SK-N-SH treated with all-trans-retinoic acid at 6 μM for 48 hours (cell line): ENCODE data around the gene PLCB1.

ENCODE experiments used
- ARNTL ChIP-seq: fragments of 450-650 bp; formaldehyde crosslinking; IDR thresholded peaks from 2 replicates; pipeline ENCODE4 v1.5.0; 2020; ENCODE audit warnings: low read depth, mild to moderate bottlenecking, moderate library complexity, borderline replicate concordance
- CREB5 ChIP-seq: fragments of 250-450 bp; sonication (Bioruptor Pico); IDR thresholded peaks from 2 replicates; pipeline ENCODE4 v1.5.1; 2020; ENCODE audit warnings: low read depth, mild to moderate bottlenecking, moderate library complexity
- GLIS3 ChIP-seq: fragments of 250-450 bp; sonication (Bioruptor Pico); IDR thresholded peaks from 2 replicates; pipeline ENCODE4 v1.5.0; 2020; ENCODE audit warnings: mild to moderate bottlenecking, moderate library complexity
- ISL1 ChIP-seq: fragments of 250-450 bp; sonication (Bioruptor Pico); IDR thresholded peaks from 2 replicates; pipeline ENCODE4 v2.1.2; 2022; ENCODE audit warnings: mild to moderate bottlenecking, moderate library complexity
- PATZ1 ChIP-seq: fragments of 250-450 bp; sonication (Bioruptor Pico); IDR thresholded peaks from 2 replicates; pipeline ENCODE4 v1.8.0; 2020; ENCODE audit warnings: mild to moderate bottlenecking, moderate library complexity, borderline replicate concordance
- PPARA ChIP-seq: fragments of 250-450 bp; sonication (Bioruptor Pico); IDR thresholded peaks from 2 replicates; pipeline ENCODE4 v1.5.0; 2020; ENCODE audit warnings: mild to moderate bottlenecking, borderline replicate concordance
- RARB ChIP-seq: fragments of 250-450 bp; sonication (Bioruptor Pico); IDR thresholded peaks from 2 replicates; pipeline ENCODE4 v1.8.0; 2021; ENCODE audit warnings: mild to moderate bottlenecking, moderate library complexity
- SNAI2 ChIP-seq: fragments of 250-450 bp; sonication (Bioruptor Pico); IDR thresholded peaks from 2 replicates; pipeline ENCODE4 v1.5.0; 2020; ENCODE audit warnings: mild to moderate bottlenecking, moderate library complexity
- TOX ChIP-seq: fragments of 250-450 bp; sonication (Bioruptor Pico); IDR thresholded peaks from 2 replicates; pipeline ENCODE4 v1.8.0; 2021; ENCODE audit warnings: mild to moderate bottlenecking, moderate library complexity, borderline replicate concordance
- ZFP3 ChIP-seq: fragments of 250-450 bp; sonication (Bioruptor Pico); IDR thresholded peaks from 2 replicates; pipeline ENCODE4 v1.5.0; 2020; ENCODE audit warnings: mild to moderate bottlenecking, moderate library complexity
- ZNF565 ChIP-seq: fragments of 450-650 bp; formaldehyde crosslinking; conservative IDR thresholded peaks from 2 replicates; pipeline ENCODE4 v1.5.0; 2020; ENCODE audit warnings: low read depth, mild to moderate bottlenecking, moderate library complexity
- ZNF70 ChIP-seq: fragments of 450-650 bp; formaldehyde crosslinking; IDR thresholded peaks from 2 replicates; pipeline ENCODE4 v1.5.0; 2020; ENCODE audit warnings: mild to moderate bottlenecking, moderate library complexity
- ZNF8 ChIP-seq: fragments of 450-650 bp; formaldehyde crosslinking; IDR thresholded peaks from 2 replicates; pipeline ENCODE4 v1.5.0; 2020; ENCODE audit warnings: mild to moderate bottlenecking, moderate library complexity

DNA sequence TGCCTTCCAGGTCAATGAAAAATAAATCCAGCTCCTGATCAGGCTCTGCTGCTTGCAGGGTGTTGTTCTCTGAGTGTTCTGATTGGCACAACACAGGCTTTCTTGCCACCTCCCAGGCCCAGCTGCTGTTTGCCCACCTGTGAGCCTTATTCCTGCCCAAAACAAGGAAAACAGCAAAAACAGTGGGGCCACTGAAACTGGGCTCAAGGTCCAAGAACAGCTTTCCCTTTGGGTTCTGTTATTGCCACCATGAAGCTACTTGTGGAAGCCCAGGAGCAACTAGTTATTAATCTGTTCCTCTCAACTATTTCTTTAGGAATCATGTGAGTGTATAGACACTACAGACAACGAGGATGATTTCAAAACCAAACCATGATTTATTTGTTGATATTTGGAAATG is 159.1 kb downstream of the PLCB1 start:
- TF ChIP-seq ARNTL (CRISPR knock-in tag): no peak
- no peak for TF ChIP-seq GLIS3 (CRISPR knock-in tag)
- TF ChIP-seq ISL1 (CRISPR knock-in tag): no peak
- TF ChIP-seq ZFP3 (CRISPR knock-in tag): no peak
- no peak for TF ChIP-seq RARB (CRISPR knock-in tag)
- no peak for TF ChIP-seq ZNF8 (CRISPR knock-in tag)
- no peak for TF ChIP-seq PPARA (CRISPR knock-in tag)
- no peak for TF ChIP-seq CREB5 (CRISPR knock-in tag)
- TF ChIP-seq PATZ1 (CRISPR knock-in tag): no peak
- no peak for TF ChIP-seq ZNF70 (CRISPR knock-in tag)
- no peak for TF ChIP-seq TOX (CRISPR knock-in tag)
- no peak for TF ChIP-seq ZNF565 (CRISPR knock-in tag)
- TF ChIP-seq SNAI2 (CRISPR knock-in tag): no peak
